Upper lobe of right lung (tissue), 1 donor: ENCODE results near the gene ERGIC3. TPM values are rescaled to one million over a fixed set of nuclear protein-coding genes. Genes with fewer than 3 reads are reported as not detected.

Experiments
- ATAC-seq: fragments of 200-7000 bp; cut with Tn5 transposase; one replicate; pipeline ENCODE4 v1.9.1; 2020; ENCODE audit warnings: mild to moderate bottlenecking, moderate library complexity
- DNase-seq: peaks from one replicate; pipeline ENCODE4 v3.0.0-alpha.2; 2020
- H3K27ac ChIP-seq: fragments of 200-600 bp; one replicate; pipeline ENCODE4 v1.8.0; 2022
- H3K27me3 ChIP-seq: fragments of 200-600 bp; one replicate; pipeline ENCODE4 v1.8.0; 2022; ENCODE audit warnings: mild to moderate bottlenecking
- H3K36me3 ChIP-seq: fragments of 200-600 bp; one replicate; pipeline ENCODE4 v1.8.0; 2022
- H3K4me1 ChIP-seq: fragments of 200-600 bp; one replicate; pipeline ENCODE4 v1.8.0; 2022
- H3K4me3 ChIP-seq: fragments of 200-600 bp; one replicate; pipeline ENCODE4 v1.8.0; 2022; ENCODE audit warnings: mild to moderate bottlenecking
- H3K9me3 ChIP-seq: fragments of 200-600 bp; one replicate; pipeline ENCODE4 v1.8.0; 2022
- CTCF ChIP-seq: fragments of 200-600 bp; IDR thresholded peaks from one replicate; pipeline ENCODE4 v1.8.0; 2022; ENCODE audit warnings: antibody characterized with exemption
- intact Hi-C: fragments of 100-400 bp; cut with DNase I; formaldehyde crosslinking; loops from one replicate; pipeline ENCODE4 v1.11.0; 2022
- total RNA-seq: library from RNA; stranded (reverse); fragmentation: NEBNext Ultra II Directional; extraction: Animal tissue kit (Norgen Biotek cat#: 25700); gene quantifications from one replicate; pipeline ENCODE4 v1.2.1, GENCODE V29; 2021
- donor health status: DM: no; HTN: yes; CAD: no; lungs with severe emphysema.

The ERGIC3 gene
- total RNA-seq, 1 donor from 2014 or later: 179 TPM

- TF ChIP-seq CTCF: no peak
- intact Hi-C loops: no loop called here
- ATAC-seq (no peak), DNase-seq (no peak)
- H3K36me3 ChIP-seq: no peaks in the 10 kb centered on the region
- H3K4me3 ChIP-seq: no peak overlapping the region
- H3K9me3 ChIP-seq: no peaks in the 10 kb centered on the region
- peaks cover 4% of the 10 kb centered on the region for H3K4me1 ChIP-seq
- H3K27ac ChIP-seq: no peak overlapping the region
- H3K27me3 ChIP-seq: peaks cover 11% of the 10 kb centered on the region
Observed at GRCh38 chr20:35595901-35596300, 54.0 kb downstream of the ERGIC3 start.

- Histone ChIP-seq H3K4me3 (no peak overlapping the region), H3K36me3 (no peaks in the 10 kb centered on the region), H3K27me3 (peaks cover 15% of the 10 kb centered on the region), H3K9me3 (no peaks in the 10 kb centered on the region), H3K27ac (no peak overlapping the region), H3K4me1 (peaks cover 13% of the 10 kb centered on the region)
- intact Hi-C loops: no loop called here
- ATAC-seq (no peak), DNase-seq (no peak)
- TF ChIP-seq CTCF: no peak
Observed at GRCh38 chr20:35597186-35597585, 55.3 kb downstream of the ERGIC3 start.

GRCh38 chr20:35598476-35598875, 56.6 kb downstream of the ERGIC3 start:
- Histone ChIP-seq H3K4me3 (no peak overlapping the region), H3K9me3 (no peaks in the 10 kb centered on the region), H3K27ac (no peak overlapping the region), H3K36me3 (no peaks in the 10 kb centered on the region), H3K27me3 (peaks cover 15% of the 10 kb centered on the region), H3K4me1 (peaks cover 13% of the 10 kb centered on the region)
- DNase-seq (no peak), ATAC-seq (no peak)
- TF ChIP-seq CTCF: no peak
- intact Hi-C loops: no loop called here

- TF ChIP-seq CTCF: no peak
- Histone ChIP-seq H3K36me3 (no peaks in the 10 kb centered on the region), H3K27ac (no peak overlapping the region), H3K9me3 (no peaks in the 10 kb centered on the region), H3K27me3 (peaks cover 15% of the 10 kb centered on the region), H3K4me3 (no peak overlapping the region), H3K4me1 (peaks cover 13% of the 10 kb centered on the region)
- peak; percentile 72 for DNase-seq
- peak; percentile 49 for ATAC-seq
- intact Hi-C loops: no loop called here
Observed at GRCh38 chr20:35598899-35599775, 57.3 kb downstream of the ERGIC3 start.

GRCh38 chr20:35599776-35600120, 57.9 kb downstream of the ERGIC3 start:
- no peak overlapping the region for H3K4me3 ChIP-seq
- intact Hi-C loops: no loop called here
- peaks cover 15% of the 10 kb centered on the region for H3K27me3 ChIP-seq
- H3K27ac ChIP-seq: no peak overlapping the region
- no peaks in the 10 kb centered on the region for H3K36me3 ChIP-seq
- ATAC-seq: no peak
- DNase-seq: no peak
- H3K9me3 ChIP-seq: no peaks in the 10 kb centered on the region
- no peak for TF ChIP-seq CTCF
- H3K4me1 ChIP-seq: peaks cover 13% of the 10 kb centered on the region
